ENCODE measurements around the gene TMBIM1.
A peak's percentile ranks its signal among the peaks of the same experiment; 100 is the strongest.

Gene TMBIM1

GRCh38 chr2:218285604-218286003, 6.7 kb downstream of the TMBIM1 start:
- no peaks in the 10 kb centered on the region for H3K27me3 ChIP-seq (replicated peaks; ENCODE audit: insufficient read depth, low read length)
- TF ChIP-seq EZH2phosphoT487 (IDR thresholded peaks at IDR 0.05; ENCODE audit: low read length) (no peak), CTCF (IDR thresholded peaks at IDR 0.05; ENCODE audit: low read length) (no peak), EZH2 (optimal IDR thresholded peaks at IDR 0.05; ENCODE audit: low read depth, low read length) (no peak)
- peak overlapping the region; percentile 76 for H3K9ac ChIP-seq (ENCODE audit: low read length)
- peaks cover 39% of the 10 kb centered on the region for H3K4me1 ChIP-seq (ENCODE audit: low read length)
- H3F3A ChIP-seq (ENCODE audit: insufficient read depth, low read length) = peaks cover 27% of the 10 kb centered on the region
- H3K79me2 ChIP-seq (ENCODE audit: low read length) = peaks cover 86% of the 10 kb centered on the region
- peak overlapping the region; percentile 95 for H3K27ac ChIP-seq (ENCODE audit: low read length)
- H3K4me2 ChIP-seq (ENCODE audit: low read depth, low read length) = peak overlapping the region; percentile 95
- H4K20me1 ChIP-seq (ENCODE audit: insufficient read depth, low read length) = no peaks in the 10 kb centered on the region
- H3K9me2 ChIP-seq (replicated peaks; ENCODE audit: insufficient read depth, low read length) = no peaks in the 10 kb centered on the region
- DNase-seq = no peak
- H3K4me3 ChIP-seq (ENCODE audit: low read length) = peak overlapping the region; percentile 70
- H2AFZ ChIP-seq (ENCODE audit: low read length) = no peak overlapping the region
- H3K36me3 ChIP-seq (replicated peaks; ENCODE audit: insufficient read depth, low read length) = 0 out of 2 replicates have a peak, but pooled peaks cover 4% of the 10 kb centered on the region
- H3K9me3 ChIP-seq (replicated peaks; ENCODE audit: insufficient read depth, low read length) = no peaks in the 10 kb centered on the region

- H3K4me3 ChIP-seq (ENCODE audit: low read length) = peak overlapping the region; percentile 37; the same call in 1 of the 2 replicates
- TF ChIP-seq CTCF (IDR thresholded peaks at IDR 0.05; ENCODE audit: low read length) = no peak
- no peak for TF ChIP-seq EZH2phosphoT487 (IDR thresholded peaks at IDR 0.05; ENCODE audit: low read length)
- no peak for TF ChIP-seq EZH2 (optimal IDR thresholded peaks at IDR 0.05; ENCODE audit: low read depth, low read length)
- no peaks in the 10 kb centered on the region for H4K20me1 ChIP-seq (ENCODE audit: insufficient read depth, low read length)
- H3K36me3 ChIP-seq (replicated peaks; ENCODE audit: insufficient read depth, low read length) = 0 out of 2 replicates have a peak, but pooled peaks cover 4% of the 10 kb centered on the region
- H3K9ac ChIP-seq (ENCODE audit: low read length) = peak overlapping the region; percentile 65
- H3K4me1 ChIP-seq (ENCODE audit: low read length) = peaks cover 28% of the 10 kb centered on the region
- H3K27ac ChIP-seq (ENCODE audit: low read length) = peak overlapping the region; percentile 95
- peaks cover 78% of the 10 kb centered on the region for H3K79me2 ChIP-seq (ENCODE audit: low read length)
- peak; percentile 91 for DNase-seq
- no peaks in the 10 kb centered on the region for H3K9me3 ChIP-seq (replicated peaks; ENCODE audit: insufficient read depth, low read length)
- H2AFZ ChIP-seq (ENCODE audit: low read length) = 0 out of 2 replicates have a peak overlapping the region, but pooled peaks have one; percentile 48
- H3K4me2 ChIP-seq (ENCODE audit: low read depth, low read length) = peak overlapping the region; percentile 95
- no peaks in the 10 kb centered on the region for H3K27me3 ChIP-seq (replicated peaks; ENCODE audit: insufficient read depth, low read length)
- H3F3A ChIP-seq (ENCODE audit: insufficient read depth, low read length) = peaks cover 24% of the 10 kb centered on the region
- no peaks in the 10 kb centered on the region for H3K9me2 ChIP-seq (replicated peaks; ENCODE audit: insufficient read depth, low read length)
These were observed 8.0 kb downstream of the TMBIM1 start for GRCh38 chr2:218284106-218284811.

- no peaks in the 10 kb centered on the region for H3K9me3 ChIP-seq (replicated peaks; ENCODE audit: insufficient read depth, low read length)
- H3K79me2 ChIP-seq (ENCODE audit: low read length) = peaks cover 61% of the 10 kb centered on the region
- H3K27ac ChIP-seq (ENCODE audit: low read length) = no peak overlapping the region
- no peak overlapping the region for H3K4me2 ChIP-seq (ENCODE audit: low read depth, low read length)
- H3F3A ChIP-seq (ENCODE audit: insufficient read depth, low read length) = peaks cover 24% of the 10 kb centered on the region
- H3K9me2 ChIP-seq (replicated peaks; ENCODE audit: insufficient read depth, low read length) = no peaks in the 10 kb centered on the region
- peaks cover 22% of the 10 kb centered on the region for H3K4me1 ChIP-seq (ENCODE audit: low read length)
- no peak overlapping the region for H2AFZ ChIP-seq (ENCODE audit: low read length)
- TF ChIP-seq EZH2 (optimal IDR thresholded peaks at IDR 0.05; ENCODE audit: low read depth, low read length) (no peak), EZH2phosphoT487 (IDR thresholded peaks at IDR 0.05; ENCODE audit: low read length) (no peak), CTCF (IDR thresholded peaks at IDR 0.05; ENCODE audit: low read length) (no peak)
- no peak overlapping the region for H3K9ac ChIP-seq (ENCODE audit: low read length)
- H4K20me1 ChIP-seq (ENCODE audit: insufficient read depth, low read length) = no peaks in the 10 kb centered on the region
- H3K27me3 ChIP-seq (replicated peaks; ENCODE audit: insufficient read depth, low read length) = no peaks in the 10 kb centered on the region
- no peak overlapping the region for H3K4me3 ChIP-seq (ENCODE audit: low read length)
- H3K36me3 ChIP-seq (replicated peaks; ENCODE audit: insufficient read depth, low read length) = 0 out of 2 replicates have a peak, but pooled peaks cover 4% of the 10 kb centered on the region
- DNase-seq = no peak
These were observed 9.9 kb downstream of the TMBIM1 start for GRCh38 chr2:218282173-218282991.

Measured in MM.1S (cell line).